ENCODE data around the gene CARD19. TPM values are rescaled to one million over a fixed set of nuclear protein-coding genes. Genes with fewer than 3 reads are reported as not detected.
A peak's percentile ranks its signal among the peaks of the same experiment; 100 is the strongest.

The CARD19 gene
- total and polyA plus RNA-seq, 9 of the 15 experiments (the other 6 are each of a cell fraction or from before 2014, with no cell fraction given): 0.90 to 34.9 (median 14.6) TPM

GRCh38 chr9:93134015-93134739 is 38.2 kb downstream of the CARD19 start, which contains the start of gene NINJ1 (continued):
- no peak for TF ChIP-seq ZNF518B (CRISPR knock-in tag; IDR thresholded peaks at IDR 0.05)
- TF ChIP-seq MCM7 (IDR thresholded peaks at IDR 0.05): no peak
- TF ChIP-seq PCBP2 (IDR thresholded peaks at IDR 0.05; ENCODE audit: low read depth, low read length, poor library complexity, severe bottlenecking): no peak
- TF ChIP-seq NUFIP1 (IDR thresholded peaks at IDR 0.05; ENCODE audit: partially characterized antibody): no peak
- no peak for TF ChIP-seq ZBTB17 (CRISPR knock-in tag; IDR thresholded peaks at IDR 0.05)
- no peak for TF ChIP-seq U2AF1 (optimal IDR thresholded peaks at IDR 0.05; ENCODE audit: low read depth, low read length)
- TF ChIP-seq, protein P1, sequence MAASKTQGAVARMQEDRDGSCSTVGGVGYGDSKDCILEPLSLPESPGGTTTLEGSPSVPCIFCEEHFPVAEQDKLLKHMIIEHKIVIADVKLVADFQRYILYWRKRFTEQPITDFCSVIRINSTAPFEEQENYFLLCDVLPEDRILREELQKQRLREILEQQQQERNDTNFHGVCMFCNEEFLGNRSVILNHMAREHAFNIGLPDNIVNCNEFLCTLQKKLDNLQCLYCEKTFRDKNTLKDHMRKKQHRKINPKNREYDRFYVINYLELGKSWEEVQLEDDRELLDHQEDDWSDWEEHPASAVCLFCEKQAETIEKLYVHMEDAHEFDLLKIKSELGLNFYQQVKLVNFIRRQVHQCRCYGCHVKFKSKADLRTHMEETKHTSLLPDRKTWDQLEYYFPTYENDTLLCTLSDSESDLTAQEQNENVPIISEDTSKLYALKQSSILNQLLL (CRISPR knock-in tag; IDR thresholded peaks at IDR 0.05; ENCODE audit: borderline replicate concordance): no peak
- TF ChIP-seq TEAD1 (CRISPR knock-in tag; IDR thresholded peaks at IDR 0.05): peak in 1 of 2 experiments; percentile 43; a peak in 1 of 4 replicates
- TF ChIP-seq ARID2 (IDR thresholded peaks at IDR 0.05): no peak
- no peak for TF ChIP-seq MEF2A (IDR thresholded peaks at IDR 0.05; ENCODE audit: control insufficient read depth, low read depth, low read length)
- TF ChIP-seq ZNF347 (CRISPR knock-in tag; IDR thresholded peaks at IDR 0.05; ENCODE audit: low read depth): no peak
- no peak for TF ChIP-seq PTBP1 (IDR thresholded peaks at IDR 0.05; ENCODE audit: low read depth, low read length)
- no peak for TF ChIP-seq FIP1L1 (IDR thresholded peaks at IDR 0.05; ENCODE audit: low read depth, low read length, poor library complexity, severe bottlenecking)
- peak; percentile 29 for TF ChIP-seq HMGN3 (IDR thresholded peaks at IDR 0.05; ENCODE audit: borderline replicate concordance, extremely low read depth, insufficient read length, low read depth, low read length)
- TF ChIP-seq EHMT2 (IDR thresholded peaks at IDR 0.05): no peak
- no peak for TF ChIP-seq MBD2 (IDR thresholded peaks at IDR 0.05; ENCODE audit: borderline replicate concordance, low read depth)
- TF ChIP-seq POLR2AphosphoS5 (IDR thresholded peaks at IDR 0.05; ENCODE audit: control insufficient read depth, insufficient read depth, low read depth, low read length): no peak
- no peak for TF ChIP-seq LARP7 (IDR thresholded peaks at IDR 0.05)
- no peak for TF ChIP-seq ZKSCAN3 (CRISPR knock-in tag; IDR thresholded peaks at IDR 0.05)
- TF ChIP-seq SETDB1 (IDR thresholded peaks at IDR 0.05; ENCODE audit: low read length): no peak
- TF ChIP-seq DACH1 (IDR thresholded peaks at IDR 0.05; ENCODE audit: partially characterized antibody): no peak
- no peak for TF ChIP-seq ATF4 (CRISPR knock-in tag; IDR thresholded peaks at IDR 0.05)
- TF ChIP-seq NCOA2 (IDR thresholded peaks at IDR 0.05; ENCODE audit: partially characterized antibody in 2 of 2): no peak
- TF ChIP-seq CAMTA2 (CRISPR knock-in tag; conservative IDR thresholded peaks at IDR 0.05): no peak
- peak; percentile 40; the same call in 1 of the 2 replicates for TF ChIP-seq RB1 (IDR thresholded peaks at IDR 0.05; ENCODE audit: low read depth)

All from K562 (cell line).